Adrenal gland (tissue), 5 donors: Measurements from ENCODE around the gene FAIM2.

Experiments
- POLR2A ChIP-seq, 2 donors: fragments of 450-650 bp; IDR thresholded peaks; one replicate each; pipeline ENCODE4 v1.6.1; 2017; ENCODE audit warnings: antibody characterized with exemption in 2 of 2, mild to moderate bottlenecking in 2 of 2, moderate library complexity in 1 of 2
- TF ChIP-seq, protein P1 (sequence below), 6 experiments: fragments of 450-650 bp in 4 of 6; fragments of 200-600 bp in 2 of 6; sonication (generic) in 1 of 6; IDR thresholded peaks; 1 replicate in 5 of 6; 2 replicates in 1 of 6; pipeline versions ENCODE4 v1.5.1 to v1.8.0; 2016 to 2021; ENCODE audit warnings: antibody characterized with exemption in 6 of 6, mild to moderate bottlenecking in 2 of 6, moderate library complexity in 1 of 6
- donor health status: DM: no; HTN: no; CAD: no.

DNA sequence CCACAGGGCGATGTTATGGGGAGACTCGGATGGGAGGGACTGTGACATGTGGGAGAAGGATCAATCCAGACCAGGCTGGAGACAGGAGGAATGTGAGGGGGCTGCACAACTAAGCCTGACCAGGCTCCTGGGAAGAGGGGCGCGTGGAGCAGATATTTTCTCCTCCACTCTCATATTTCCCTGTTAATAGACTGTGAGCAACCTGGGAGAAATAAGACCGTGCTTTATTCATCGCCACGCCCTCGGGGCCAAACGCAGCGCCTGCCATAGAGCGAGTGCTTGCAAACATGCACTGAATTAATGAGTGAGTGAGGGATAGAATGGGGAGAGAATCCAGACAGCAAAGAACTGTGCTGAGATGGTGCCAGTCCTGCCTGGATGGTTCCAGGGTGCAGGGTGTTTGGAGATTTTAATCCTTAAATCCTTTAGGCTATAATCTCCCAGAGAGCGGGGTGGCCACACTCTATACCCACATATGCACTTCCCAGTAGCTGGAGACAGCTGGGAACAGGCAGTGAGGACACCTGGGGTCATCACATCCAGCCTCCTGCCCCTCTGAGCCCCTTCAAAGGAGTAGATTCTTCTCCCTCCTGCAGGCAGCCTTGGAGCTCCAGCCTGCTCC, 13.6 kb upstream of the FAIM2 start:
- TF ChIP-seq, protein P1, sequence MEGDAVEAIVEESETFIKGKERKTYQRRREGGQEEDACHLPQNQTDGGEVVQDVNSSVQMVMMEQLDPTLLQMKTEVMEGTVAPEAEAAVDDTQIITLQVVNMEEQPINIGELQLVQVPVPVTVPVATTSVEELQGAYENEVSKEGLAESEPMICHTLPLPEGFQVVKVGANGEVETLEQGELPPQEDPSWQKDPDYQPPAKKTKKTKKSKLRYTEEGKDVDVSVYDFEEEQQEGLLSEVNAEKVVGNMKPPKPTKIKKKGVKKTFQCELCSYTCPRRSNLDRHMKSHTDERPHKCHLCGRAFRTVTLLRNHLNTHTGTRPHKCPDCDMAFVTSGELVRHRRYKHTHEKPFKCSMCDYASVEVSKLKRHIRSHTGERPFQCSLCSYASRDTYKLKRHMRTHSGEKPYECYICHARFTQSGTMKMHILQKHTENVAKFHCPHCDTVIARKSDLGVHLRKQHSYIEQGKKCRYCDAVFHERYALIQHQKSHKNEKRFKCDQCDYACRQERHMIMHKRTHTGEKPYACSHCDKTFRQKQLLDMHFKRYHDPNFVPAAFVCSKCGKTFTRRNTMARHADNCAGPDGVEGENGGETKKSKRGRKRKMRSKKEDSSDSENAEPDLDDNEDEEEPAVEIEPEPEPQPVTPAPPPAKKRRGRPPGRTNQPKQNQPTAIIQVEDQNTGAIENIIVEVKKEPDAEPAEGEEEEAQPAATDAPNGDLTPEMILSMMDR (IDR thresholded peaks at IDR 0.05) = no peak
- TF ChIP-seq POLR2A (IDR thresholded peaks at IDR 0.05) = no peak
